Tibial nerve (tissue), 4 donors: Measurements from ENCODE around the gene ASPSCR1. TPM values are rescaled to one million over a fixed set of nuclear protein-coding genes. Genes with fewer than 3 reads are reported as not detected.

ENCODE experiments used
- DNase-seq, 2 donors: peaks; one replicate each; pipeline ENCODE4 v3.0.0-alpha.2; 2019; ENCODE audit warnings: low spot score in 2 of 2
- H3K27ac ChIP-seq, 4 donors: fragments of 200-600 bp; sonication (generic) in 3 of 4; one replicate each; pipeline ENCODE4 v1.5.1; 2017 to 2019; ENCODE audit warnings: mild to moderate bottlenecking in 1 of 4
- H3K27me3 ChIP-seq, 2 donors: fragments of 200-600 bp; sonication (generic) in 1 of 2; one replicate each; pipeline versions ENCODE4 v1.5.1 to v1.6.0; 2017 to 2019
- H3K36me3 ChIP-seq, 3 donors: fragments of 200-600 bp; sonication (generic); one replicate each; pipeline ENCODE4 v1.5.1; 2018 to 2019
- H3K4me1 ChIP-seq, 4 donors: fragments of 200-600 bp; sonication (generic) in 3 of 4; one replicate each; pipeline ENCODE4 v1.5.1; 2017 to 2019
- H3K4me3 ChIP-seq, 4 donors: fragments of 200-600 bp; sonication (generic) in 3 of 4; one replicate each; pipeline ENCODE4 v1.5.1; 2017 to 2019; ENCODE audit warnings: mild to moderate bottlenecking in 1 of 4, moderate library complexity in 1 of 4
- H3K9me3 ChIP-seq, 4 donors: fragments of 200-600 bp; sonication (generic) in 3 of 4; one replicate each; pipeline ENCODE4 v1.5.1; 2017 to 2019
- CTCF ChIP-seq, 5 experiments: fragments of 200-600 bp in 3 of 5; fragments of 450-650 bp in 2 of 5; sonication (generic) in 3 of 5; IDR thresholded peaks; one replicate each; pipeline ENCODE4 v1.5.1; 2016 to 2019; ENCODE audit warnings: antibody characterized with exemption in 5 of 5, mild to moderate bottlenecking in 3 of 5, moderate library complexity in 2 of 5
- EP300 ChIP-seq, 2 donors: sonication (generic); formaldehyde crosslinking; IDR thresholded peaks; one replicate each; pipeline ENCODE4 v1.6.1; 2017; ENCODE audit warnings: antibody characterized with exemption in 2 of 2, mild to moderate bottlenecking in 1 of 2
- POLR2A ChIP-seq, 2 donors: fragments of 450-650 bp; IDR thresholded peaks; one replicate each; pipeline ENCODE4 v1.6.1; 2017; ENCODE audit warnings: antibody characterized with exemption in 2 of 2, mild to moderate bottlenecking in 2 of 2, moderate library complexity in 2 of 2
- WGBS, 2 donors: methylation state at CpG; one replicate each; pipeline ENCODE4 v1.1.5; 2018; 5-methylcytosine and 5-hydroxymethylcytosine counted together
- total RNA-seq, 4 donors: library from RNA; depleted of rRNA; stranded (reverse); fragments of >200 nt; gene quantifications; one replicate each; pipeline ENCODE4 v1.1.0, GENCODE V29; 2016

ASPSCR1 gene
- total RNA-seq, 4 donors from 2014 or later: 32.9 to 82.8 (median 55.6) TPM

- WGBS, 2 donors: 90 to 91% methylated on average over 18 to 26 of the region's 28 CpGs
- no peak for DNase-seq
- no peak overlapping the region for H3K27ac ChIP-seq
- H3K4me1 ChIP-seq: peaks cover 3 to 55% (median 19%) of the 10 kb centered on the region in 4 donors
- peaks cover 0 to 76% (median 23%) of the 10 kb centered on the region in 3 donors for H3K36me3 ChIP-seq
- H3K9me3 ChIP-seq: no peaks in the 10 kb centered on the region
- no peak for TF ChIP-seq CTCF (IDR thresholded peaks at IDR 0.05)
- no peak for TF ChIP-seq EP300 (IDR thresholded peaks at IDR 0.05)
- no peak for TF ChIP-seq POLR2A (IDR thresholded peaks at IDR 0.05)
- no peak overlapping the region for H3K4me3 ChIP-seq
- no peaks in the 10 kb centered on the region for H3K27me3 ChIP-seq
Measured at GRCh38 chr17:82053556-82054263, 76.3 kb downstream of the ASPSCR1 start.

- Histone ChIP-seq H3K4me3 (no peak overlapping the region), H3K27me3 (no peaks in the 10 kb centered on the region), H3K4me1 (peaks cover 3 to 47% (median 19%) of the 10 kb centered on the region in 4 donors), H3K36me3 (peaks cover 0 to 76% (median 25%) of the 10 kb centered on the region in 3 donors), H3K9me3 (no peaks in the 10 kb centered on the region), H3K27ac (no peak overlapping the region)
- no peak for DNase-seq
- TF ChIP-seq POLR2A (IDR thresholded peaks at IDR 0.05) (no peak), CTCF (IDR thresholded peaks at IDR 0.05) (no peak), EP300 (IDR thresholded peaks at IDR 0.05) (no peak)
- WGBS, 2 donors: 87 to 88% methylated on average over 27 to 35 of the region's 38 CpGs
Measured at GRCh38 chr17:82054351-82055022, 77.1 kb downstream of the ASPSCR1 start.

GRCh38 chr17:82055023-82055964, 77.9 kb downstream of the ASPSCR1 start:
- Histone ChIP-seq H3K27ac (no peak overlapping the region), H3K4me1 (peaks cover 3 to 39% (median 18%) of the 10 kb centered on the region in 4 donors), H3K4me3 (no peak overlapping the region), H3K9me3 (no peaks in the 10 kb centered on the region), H3K36me3 (peaks cover 0 to 76% (median 32%) of the 10 kb centered on the region in 3 donors), H3K27me3 (no peaks in the 10 kb centered on the region)
- TF ChIP-seq CTCF (IDR thresholded peaks at IDR 0.05): no peak
- no peak for TF ChIP-seq POLR2A (IDR thresholded peaks at IDR 0.05)
- no peak for TF ChIP-seq EP300 (IDR thresholded peaks at IDR 0.05)
- 80 to 83% methylated on average over 21 to 22 of the region's 26 CpGs for WGBS, 2 donors
- no peak for DNase-seq

GRCh38 chr17:82055965-82056728, 78.7 kb downstream of the ASPSCR1 start:
- H3K36me3 ChIP-seq: peaks cover 0 to 82% (median 39%) of the 10 kb centered on the region in 3 donors
- H3K4me3 ChIP-seq: no peak overlapping the region
- 89 to 91% methylated on average over 20 to 25 of the region's 28 CpGs for WGBS, 2 donors
- no peaks in the 10 kb centered on the region for H3K9me3 ChIP-seq
- TF ChIP-seq CTCF (IDR thresholded peaks at IDR 0.05) (no peak), EP300 (IDR thresholded peaks at IDR 0.05) (no peak), POLR2A (IDR thresholded peaks at IDR 0.05) (no peak)
- no peak for DNase-seq
- peaks cover 3 to 31% (median 14%) of the 10 kb centered on the region in 4 donors for H3K4me1 ChIP-seq
- H3K27ac ChIP-seq: no peak overlapping the region
- no peaks in the 10 kb centered on the region for H3K27me3 ChIP-seq
